Measurements from ENCODE around the gene C2CD2.

C2CD2 gene

DNA sequence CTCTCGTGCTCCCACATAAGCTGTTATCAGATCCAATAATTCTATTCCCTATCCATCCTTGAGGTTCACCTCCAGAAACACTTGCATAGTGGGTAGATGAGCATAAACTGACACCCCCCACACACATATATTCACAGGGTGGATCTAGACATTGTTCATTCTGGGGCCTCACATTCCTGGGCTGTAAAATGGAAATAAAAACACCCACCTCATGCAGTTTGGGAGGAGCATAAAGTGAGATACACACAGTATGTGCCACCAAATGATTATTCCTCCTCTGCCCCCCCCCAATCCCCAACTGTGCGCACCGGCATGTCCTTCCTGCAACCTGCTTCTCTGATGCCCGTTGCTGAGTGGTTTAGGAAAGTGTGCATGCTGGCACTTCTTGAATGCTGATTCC, 92.6 kb downstream of the C2CD2 start:
- DNase-seq, result no peak

DNA sequence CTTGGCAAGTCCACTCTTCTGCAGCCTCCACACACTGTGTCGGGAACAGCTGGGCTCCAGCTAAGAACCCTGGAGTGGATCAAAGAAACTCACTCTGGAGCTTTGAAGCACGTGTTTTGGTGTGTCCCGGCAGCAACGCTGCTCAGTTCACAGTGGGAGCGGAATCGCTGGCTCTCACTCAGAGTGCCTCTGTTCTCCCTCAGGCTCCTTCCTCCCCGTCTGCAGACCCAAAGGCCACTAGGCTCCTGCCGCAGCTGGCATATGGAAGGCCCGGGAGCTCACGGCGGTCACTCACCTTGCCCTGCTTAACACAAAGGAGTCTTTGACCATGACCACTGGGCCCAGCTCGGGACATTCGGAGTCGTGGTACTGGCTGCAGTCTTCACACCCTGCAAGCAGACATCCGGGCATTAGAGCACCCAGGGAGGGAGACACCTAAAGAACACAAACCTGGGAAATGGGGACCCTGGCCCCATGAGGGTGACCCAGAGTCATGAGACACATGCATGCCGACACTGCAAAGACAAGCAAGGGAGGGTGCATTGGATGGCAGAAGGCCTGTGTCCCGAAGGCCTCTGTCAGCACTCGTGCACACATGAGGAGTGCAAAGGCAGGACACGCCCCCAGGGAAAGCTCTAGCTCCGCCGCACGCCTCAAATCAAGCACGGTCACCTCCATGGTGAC, 94.4 kb downstream of the C2CD2 start:
- DNase-seq, result no peak

DNA sequence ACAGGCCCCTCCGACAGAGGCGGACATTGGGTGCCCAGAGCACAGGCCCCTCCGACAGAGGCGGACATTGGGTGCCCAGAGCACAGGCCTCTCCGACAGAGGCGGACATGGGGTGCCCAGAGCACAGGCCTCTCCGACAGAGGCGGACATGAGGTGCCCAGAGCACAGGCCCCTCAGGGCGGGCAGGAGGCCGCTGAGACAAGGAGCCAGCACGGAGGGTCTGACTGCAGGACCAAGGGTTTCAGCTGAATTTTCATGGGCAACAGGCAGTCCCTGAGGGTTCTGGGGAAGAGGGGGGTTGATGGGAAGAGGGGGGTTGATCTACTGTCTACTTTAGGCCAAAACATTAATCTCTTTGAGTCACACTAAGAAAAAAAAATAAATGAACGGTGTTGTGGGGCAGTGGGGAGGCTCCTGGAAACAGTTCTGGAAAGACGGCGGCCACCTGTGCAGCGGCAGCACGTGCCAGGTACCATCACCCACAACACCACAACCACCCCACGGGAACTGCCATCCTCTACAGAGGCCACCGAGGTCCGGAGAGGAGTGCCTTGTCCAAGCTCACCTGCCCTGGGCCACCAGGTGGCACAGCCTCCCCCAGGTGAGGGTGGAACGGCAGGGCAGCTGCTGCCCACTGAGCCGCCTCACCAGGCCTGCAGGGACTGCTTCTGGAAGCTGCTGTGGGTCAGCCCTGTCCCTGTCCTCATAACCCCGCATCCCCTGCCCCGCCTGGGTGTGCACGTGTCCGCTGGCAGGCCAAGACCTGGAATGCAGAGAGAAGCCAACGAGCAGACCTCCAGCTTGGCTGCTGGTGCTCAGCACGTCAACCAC, 95.1 kb downstream of the C2CD2 start:
- DNase-seq, result no peak

DNA sequence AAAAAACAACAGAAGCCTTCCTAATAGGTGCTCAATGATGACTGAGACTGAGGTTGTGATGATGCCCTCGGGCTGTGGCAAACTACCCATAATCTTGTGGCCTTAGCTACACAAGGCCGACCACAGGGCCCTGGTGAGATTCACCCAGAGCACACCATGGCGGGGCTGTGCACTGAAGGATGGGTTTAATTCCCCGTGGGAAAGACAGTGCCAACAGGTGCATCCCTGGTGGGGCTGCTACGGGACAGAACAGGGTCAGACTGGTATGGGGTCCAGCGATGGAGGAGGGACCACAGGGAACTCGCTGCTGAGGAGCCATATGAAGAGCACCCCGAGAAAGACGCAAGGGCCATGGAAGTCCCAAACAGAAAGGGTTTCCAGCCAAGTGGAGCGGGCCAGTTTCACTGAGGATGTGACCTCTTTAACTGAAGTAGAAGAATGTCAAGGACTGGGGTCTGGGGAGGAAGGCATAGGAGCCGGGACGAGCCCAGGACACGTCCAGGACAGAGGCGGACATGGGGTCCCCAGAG, 96.0 kb downstream of the C2CD2 start:
- DNase-seq, result no peak

DNA sequence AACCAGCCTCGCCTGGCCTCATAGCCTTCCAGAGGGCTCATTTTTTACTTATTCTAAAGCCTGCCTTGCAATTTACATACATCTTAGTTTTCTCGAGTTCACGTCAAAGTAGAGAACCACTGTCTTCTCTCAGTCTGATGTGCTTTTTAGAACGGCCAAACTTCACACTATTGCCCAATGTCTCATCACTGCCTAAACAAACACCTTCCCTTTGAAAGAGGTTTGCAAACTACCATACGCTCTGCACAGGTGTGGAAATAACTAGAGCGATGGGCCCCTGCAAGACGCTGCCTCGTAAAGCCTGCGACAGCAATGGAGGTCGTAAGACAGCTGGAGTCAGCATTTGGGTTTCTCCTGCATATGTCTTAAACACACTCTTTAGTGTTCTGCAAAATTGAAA, 97.2 kb downstream of the C2CD2 start:
- DNase-seq, result no peak

DNA sequence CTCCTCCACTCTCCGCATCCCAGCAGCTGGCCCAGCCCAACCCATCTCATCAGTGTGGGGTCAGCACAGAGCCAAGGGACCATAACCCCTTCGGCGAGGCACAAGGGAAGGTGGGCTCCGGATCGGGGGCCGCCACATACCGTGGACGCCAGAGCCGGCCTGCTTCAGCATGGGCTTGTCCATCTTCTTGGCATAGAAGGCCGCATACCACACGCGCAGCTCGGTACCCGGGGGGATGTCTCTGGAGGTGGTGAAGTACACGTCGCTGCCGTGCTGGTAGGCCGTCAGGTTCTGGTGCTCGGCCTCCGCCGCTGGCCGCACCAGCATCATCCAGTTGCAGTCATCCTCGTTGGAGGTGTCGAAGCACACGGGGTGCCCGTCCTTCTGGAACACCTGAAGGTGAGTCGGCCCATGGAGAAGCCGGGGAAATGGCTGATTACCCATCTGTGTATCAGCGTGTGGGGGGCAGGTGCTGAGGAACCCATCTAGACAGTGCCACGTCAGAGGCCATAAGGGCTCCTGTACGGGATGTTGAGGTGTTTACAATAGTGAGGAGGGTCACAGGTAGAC, 99.3 kb downstream of the C2CD2 start:
- no peak for DNase-seq

DNA sequence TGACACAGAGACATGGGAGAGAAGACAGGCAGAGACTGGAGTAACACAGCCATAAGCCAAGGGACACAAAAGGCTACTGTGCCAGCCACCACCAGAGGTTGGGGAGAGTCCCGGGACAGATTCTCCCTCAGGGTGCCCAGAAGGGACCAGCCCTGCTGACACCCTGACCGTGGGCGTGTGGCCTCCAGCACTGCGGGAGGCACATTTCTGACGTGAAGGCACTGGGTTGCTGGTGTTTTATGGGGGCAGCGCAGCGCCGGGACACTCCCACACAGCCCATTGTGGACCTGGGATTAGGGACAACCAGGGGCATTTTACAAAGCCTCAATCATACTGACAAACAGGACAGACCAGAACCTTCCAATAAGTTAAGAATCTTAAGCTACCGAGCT, 100.9 kb downstream of the C2CD2 start:
- no peak for DNase-seq

DNA sequence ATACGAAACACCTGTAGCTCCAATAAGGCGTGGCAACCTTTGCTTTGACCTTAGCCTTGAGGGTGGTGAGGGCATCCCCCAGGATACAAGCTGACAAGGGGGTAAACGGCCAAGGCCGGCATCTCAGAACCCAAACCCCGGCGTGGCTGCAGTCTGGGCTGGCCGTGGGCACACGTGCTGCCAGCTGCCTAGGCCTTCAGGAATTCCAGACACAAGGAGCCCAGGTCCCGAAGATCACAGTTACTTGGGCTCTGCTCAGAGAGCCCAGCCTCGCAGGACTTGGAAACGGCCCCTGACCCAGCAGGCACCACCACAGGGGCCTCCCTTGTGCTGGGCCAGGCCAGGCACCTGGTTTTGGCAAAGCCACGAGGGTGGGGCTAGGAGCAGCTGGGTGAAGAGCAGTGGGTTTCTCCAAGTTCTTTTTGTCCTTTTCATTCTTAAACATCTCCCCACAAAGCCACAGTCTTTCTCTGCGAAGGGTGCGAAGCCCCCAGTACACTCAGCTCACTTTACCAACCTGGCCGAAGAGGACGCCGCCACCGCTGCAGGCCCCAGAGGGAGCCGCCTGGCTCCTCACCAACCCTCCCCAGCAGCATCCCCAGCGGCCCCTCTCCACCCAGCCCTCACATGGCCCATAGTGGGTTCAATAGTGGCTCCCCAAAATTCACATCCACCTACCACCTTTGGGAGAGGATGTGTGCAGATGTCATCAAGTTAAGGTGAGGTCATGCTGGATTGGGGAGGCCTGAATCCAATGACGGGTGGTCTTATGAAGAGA, 101.5 kb downstream of the C2CD2 start:
- DNase-seq, result no peak

DNA sequence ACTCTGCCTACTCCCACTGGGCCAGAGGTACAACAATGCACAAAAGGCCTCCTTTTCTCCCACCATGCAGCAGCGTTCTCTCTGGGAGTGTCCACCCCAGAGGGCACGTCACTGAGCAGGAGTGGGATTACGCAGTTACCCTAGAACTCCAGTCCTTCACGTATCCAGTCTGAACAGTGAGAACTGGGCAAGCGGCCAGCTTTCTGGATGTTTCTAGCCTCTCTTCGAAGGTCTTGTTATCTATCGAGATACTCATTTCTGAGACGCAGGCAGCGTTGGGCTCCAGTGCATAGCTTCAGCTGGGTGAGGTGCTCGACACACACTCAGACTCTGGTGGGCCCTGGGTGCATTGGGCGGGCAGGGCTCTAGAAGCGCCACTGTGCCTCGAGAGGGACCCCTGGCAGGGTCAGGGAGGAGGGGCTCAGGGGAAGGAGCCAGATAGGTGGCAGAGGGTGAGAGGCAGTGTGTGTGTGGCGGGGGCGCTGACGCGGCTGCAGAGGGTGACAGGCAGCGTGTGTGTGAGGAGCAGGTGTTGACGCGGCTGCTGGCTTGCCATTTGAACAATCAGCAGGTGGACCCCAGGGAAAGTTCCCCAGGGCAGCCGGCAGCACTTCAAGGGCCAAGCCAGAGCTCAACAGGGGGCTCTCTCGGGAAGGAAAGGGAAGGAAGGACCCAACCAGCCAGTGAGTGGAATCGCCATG, 102.6 kb downstream of the C2CD2 start:
- no peak for DNase-seq

DNA sequence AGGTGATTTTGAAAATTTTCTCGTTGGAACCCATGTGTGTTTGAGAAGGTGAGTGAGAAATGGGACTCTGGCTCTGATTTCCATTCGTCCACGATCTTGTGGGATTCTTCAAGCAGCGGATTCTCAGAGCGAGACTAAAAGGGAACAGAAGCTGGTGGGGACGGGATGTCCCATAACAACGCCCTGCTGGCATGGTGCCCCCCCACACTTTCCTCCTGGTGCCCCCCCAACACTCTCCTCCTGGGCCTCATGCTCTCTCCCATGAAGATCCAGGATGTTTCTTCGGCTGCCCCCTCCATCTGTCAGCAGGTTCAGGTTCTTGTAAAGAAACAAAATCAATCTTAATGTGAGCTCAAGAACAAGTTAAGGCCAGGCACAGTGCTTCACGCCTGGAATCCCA, 103.7 kb downstream of the C2CD2 start:
- DNase-seq, result no peak

DNA sequence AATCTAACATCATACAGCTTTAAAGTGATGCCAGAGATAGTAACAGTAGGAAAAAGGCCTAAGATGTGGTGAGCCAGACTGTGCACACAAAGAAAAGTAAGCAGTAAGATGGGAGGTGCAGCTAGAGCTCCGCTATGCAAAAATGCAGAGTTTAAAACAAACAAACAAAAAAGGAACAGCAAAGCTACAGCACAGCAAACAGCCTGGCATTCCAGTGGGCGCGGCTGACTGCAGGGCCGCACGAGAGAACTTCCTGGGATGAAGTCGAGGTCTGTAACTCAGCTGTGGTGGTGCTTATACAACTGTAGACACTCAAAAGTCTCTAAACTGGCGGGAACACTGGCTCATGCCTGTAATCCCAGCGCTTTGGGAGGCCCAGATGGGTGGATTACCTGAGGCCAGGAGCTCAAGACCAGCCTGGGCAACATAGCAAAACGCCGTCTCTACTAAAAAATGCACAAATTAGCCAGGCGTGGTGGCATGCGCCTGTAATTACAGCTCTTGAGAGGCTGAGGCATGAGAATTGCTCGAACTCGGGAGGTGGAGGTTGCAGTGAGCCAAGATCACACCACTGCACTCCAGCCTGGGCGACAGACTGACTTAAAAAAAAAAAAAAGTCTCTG, 104.7 kb downstream of the C2CD2 start:
- DNase-seq, result no peak

DNA sequence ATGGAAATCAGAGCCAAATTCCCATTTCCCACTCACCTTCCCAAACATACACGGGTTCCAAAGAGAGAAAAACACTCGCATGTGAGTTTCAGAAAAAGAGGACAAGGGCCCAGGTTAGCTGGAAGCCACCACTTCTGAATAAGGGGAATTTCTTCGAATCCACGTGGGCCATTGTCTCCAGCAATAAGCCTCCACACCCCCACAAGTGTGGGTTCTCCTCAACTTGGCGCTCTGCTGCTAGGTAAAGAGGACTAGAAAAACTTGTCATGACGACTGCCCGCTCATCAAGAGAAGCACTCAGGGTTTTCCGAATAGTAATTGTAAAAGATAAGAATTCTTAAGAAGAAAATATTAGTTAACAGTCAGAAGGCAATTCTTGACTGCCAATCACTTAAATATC, 105.3 kb downstream of the C2CD2 start:
- DNase-seq, result no peak

DNA sequence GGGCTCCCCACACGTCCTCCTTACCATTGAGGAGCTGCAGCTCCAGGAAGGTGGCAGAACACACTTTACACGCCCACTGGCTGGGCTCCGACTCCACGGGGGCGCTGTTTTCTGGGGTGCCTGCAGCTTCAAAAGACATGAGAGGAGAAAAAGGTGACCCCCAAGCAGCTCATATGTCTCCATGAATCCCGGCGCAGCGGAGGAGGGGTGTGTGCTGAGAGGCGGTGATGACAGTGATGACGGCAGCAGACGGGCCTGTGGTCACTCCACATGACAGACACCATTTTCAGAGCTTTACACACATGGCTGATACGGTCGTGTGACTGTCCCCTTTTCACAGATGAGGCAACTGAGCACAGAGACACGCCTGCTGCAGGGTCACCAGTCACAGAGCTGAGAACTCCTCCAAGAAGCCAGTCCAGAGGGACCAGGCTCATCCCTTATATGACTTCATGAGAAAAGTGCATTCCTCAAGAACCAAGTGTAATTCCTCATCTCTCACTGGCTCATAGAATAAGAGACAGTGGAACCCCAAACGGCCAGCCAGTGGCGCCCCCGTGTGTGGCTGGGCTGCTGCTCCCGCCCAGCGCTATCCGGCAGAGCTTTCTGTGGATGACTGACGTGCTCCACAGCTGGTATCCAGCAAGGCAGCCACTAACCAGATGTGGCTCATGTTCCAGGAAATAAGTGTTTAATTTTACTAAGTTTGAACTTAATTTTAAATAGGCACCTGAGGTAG, 106.6 kb downstream of the C2CD2 start:
- DNase-seq, result no peak

DNA sequence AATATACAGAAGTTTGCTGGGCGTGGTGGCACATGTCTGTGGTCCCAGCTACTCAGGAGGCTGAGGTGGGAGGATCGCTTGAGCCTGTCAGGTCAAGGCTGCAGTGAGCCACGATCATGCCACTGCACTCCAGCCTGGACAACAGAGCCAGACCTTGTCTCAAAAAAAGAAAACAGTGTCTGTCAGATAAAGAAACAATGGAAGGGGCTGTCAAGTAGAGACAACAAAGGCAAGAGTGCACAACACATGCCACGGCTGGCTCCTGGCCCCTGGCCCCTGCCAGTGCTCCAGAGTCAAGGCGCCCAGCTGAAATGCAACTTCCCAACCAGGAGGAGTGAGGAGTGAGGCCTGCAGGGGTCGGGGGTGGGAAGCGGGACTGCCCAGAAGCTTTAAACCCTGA, 107.3 kb downstream of the C2CD2 start:
- DNase-seq, result no peak

DNA sequence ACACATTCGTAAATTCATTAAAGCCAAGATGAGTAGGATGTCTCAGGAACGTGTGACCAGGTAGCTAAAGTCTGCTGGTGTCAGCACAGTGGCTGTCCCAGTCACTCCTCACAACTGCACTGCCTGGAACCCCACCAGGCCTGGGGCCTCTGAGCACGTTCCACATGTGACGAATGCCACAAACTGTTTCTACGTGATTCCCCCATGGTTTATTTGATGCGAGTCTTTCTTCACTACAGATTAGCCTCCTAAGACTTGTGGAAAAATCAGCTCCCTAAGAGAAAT, 107.8 kb downstream of the C2CD2 start:
- DNase-seq, result no peak

DNA sequence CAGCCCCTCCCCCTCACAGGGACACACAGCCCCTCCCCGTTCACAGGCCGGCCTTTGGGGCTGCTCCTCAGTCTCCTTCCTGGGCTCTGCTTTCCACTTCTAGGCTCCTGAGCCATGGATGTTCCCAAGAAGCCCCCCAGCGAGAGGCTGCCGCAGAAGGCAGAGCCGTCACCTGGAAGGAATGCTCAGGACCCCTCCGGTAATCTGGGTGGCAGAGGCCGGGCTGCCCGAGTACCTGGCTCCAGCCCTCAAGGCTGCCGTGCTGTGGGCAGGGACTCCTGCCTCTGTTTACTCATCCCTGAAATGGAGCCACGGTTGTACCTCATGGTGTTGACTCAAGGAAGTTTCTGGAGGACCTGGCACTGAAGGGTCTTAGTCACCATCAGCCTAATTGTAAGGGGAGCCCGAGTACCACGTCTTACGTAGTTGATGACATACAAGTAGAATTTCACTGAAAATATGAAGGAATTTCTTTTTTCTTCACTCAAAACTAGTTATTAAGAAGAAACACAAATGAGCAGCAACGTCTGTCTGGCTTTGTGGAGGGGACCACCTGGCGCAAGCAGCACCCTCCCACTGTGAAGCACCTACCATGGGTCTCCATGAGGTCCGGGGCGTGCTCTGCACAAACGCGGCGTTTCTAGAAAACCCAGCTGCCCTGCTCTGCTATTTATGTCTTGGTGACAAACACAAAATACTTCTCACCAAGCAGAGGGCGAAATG, 108.3 kb downstream of the C2CD2 start:
- no peak for DNase-seq

DNA sequence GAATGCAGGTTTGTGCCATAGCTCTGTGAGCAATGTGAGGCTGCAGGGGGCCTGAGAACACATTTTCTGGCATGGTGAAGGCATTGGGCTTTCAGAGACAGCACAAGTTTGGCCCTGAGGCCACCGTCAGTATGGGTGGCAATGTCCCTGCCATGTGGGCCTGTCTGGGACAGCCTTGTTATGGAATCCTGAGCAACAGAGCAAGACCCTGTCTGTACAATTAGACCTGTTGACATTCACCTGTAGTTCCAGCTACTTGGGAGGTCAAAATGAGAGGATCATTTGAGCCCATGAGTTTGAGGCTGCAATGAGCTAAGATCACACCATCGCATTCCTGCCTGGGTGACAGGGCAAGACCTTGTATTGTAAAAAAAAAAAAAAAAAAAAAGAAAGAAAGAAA, 110.2 kb downstream of the C2CD2 start:
- DNase-seq, result no peak

DNA sequence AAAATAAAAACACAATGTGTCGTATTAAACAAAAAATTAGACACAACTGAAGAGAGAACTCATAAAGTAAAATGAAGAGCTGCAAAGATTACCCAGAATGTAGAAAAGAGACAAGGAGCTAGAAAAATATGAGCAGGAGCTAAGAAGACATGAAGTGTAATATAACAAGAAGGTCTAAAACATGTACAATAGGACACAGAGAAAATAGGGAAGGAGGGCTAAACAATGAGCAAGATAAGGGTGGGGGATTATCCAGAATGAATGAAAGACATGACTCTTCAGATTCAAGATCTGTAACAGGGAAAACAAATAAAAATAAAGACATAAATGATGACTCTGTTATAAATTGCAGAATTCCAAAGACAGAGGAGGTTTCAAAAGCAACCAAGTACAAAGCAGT, 112.9 kb downstream of the C2CD2 start:
- DNase-seq, result no peak

DNA sequence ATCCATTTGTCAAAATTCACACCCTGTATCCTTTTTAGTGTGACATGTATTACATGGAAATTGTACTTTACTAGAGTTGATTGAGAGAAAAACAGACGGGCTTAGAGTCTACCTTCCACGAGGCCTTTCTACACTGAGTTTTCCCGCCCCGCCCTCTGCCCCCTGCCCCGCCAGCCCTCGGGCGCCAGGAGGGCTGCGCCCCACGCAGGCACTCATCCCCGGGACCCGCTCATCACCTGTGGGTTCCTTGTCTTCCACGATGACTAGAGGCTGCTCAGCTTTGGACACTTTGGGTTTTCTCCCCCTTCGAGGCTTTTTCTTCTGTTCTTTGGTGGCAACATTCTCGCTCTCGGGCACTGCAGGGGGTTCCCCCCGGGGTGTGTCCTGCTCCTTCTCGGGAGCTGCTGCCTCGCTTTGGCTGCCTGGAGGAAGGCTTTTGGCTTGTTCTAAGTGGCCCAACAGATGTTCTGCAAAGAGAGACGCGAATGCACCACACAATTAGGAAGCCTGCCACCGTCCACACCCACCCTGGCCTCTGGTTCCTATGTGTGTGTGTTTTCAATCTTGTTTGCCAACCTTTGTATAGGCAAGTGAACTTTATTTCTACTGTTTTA, 114.3 kb downstream of the C2CD2 start:
- DNase-seq, result no peak

DNA sequence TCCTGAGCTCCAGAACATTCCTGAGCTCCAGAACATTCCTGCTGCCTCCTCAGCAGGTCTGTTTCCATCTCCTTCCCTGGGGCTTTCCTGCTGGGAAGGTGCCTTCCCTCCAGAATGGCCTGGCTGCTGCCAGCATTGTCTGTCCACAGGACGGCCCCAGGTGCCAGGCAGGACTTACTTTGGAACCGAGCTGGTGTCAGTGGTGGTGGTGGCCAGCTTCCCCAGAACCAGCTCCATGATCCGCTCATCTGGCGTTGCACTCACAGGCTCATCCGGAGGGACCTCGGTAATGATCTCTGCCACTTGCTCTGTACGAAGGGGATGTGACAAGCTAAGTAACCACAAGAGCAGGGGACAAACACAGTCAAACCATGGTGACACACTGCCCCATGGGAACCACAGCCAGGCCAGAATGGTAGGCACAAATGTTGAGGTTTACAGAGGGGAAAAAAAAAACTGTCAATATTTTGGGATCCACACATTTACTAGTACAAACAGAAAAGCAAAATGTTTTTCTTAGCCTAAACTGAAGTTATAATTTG, 116.0 kb downstream of the C2CD2 start:
- no peak for DNase-seq

All from CD4-positive, alpha-beta T cell treated with Interleukin-4 for 4 hours (primary cell).